ENCODE measurements around the gene SCG3.
"Not testable (repeated sequence)": the region's sequence is repeated elsewhere in the genome, so short reads cannot be mapped to it uniquely, and the experiment has no call there.

SCG3 gene

GRCh38 chr15:51649659-51650521 lies 31.4 kb upstream of the SCG3 start:
- no peaks in the 10 kb centered on the region for H3K9me3 ChIP-seq (ENCODE audit: low read length)
- H3K4me3 ChIP-seq (ENCODE audit: low read depth, low read length, poor library complexity, severe bottlenecking), result no peak overlapping the region
- no peaks in the 10 kb centered on the region for H3K9me2 ChIP-seq (ENCODE audit: low read depth, low read length)
- no peaks in the 10 kb centered on the region for H3K4me1 ChIP-seq (ENCODE audit: insufficient read depth, low read length, severe bottlenecking)
- no peaks in the 10 kb centered on the region for H3K79me2 ChIP-seq (ENCODE audit: insufficient read depth, low read length)
- no peak overlapping the region for H3K9ac ChIP-seq (ENCODE audit: low read length)
- H3K36me3 ChIP-seq (ENCODE audit: insufficient read depth, low read length), result no peaks in the 10 kb centered on the region
- H4K20me1 ChIP-seq (ENCODE audit: insufficient read depth, low read length), result no peaks in the 10 kb centered on the region
- H2AFZ ChIP-seq (ENCODE audit: low read length), result no peak overlapping the region
- H3K27me3 ChIP-seq (ENCODE audit: insufficient read depth, low read length), result no peaks in the 10 kb centered on the region
- no peaks in the 10 kb centered on the region for H3F3A ChIP-seq (ENCODE audit: insufficient read depth, low read length)
- H3K4me2 ChIP-seq (ENCODE audit: low read length), result no peak overlapping the region
- no peak overlapping the region for H3K27ac ChIP-seq (ENCODE audit: low read depth, low read length, poor library complexity, severe bottlenecking)
- TF ChIP-seq EZH2 (IDR thresholded peaks at IDR 0.05; ENCODE audit: borderline replicate concordance, low read length), result no peak
- TF ChIP-seq, protein P1, sequence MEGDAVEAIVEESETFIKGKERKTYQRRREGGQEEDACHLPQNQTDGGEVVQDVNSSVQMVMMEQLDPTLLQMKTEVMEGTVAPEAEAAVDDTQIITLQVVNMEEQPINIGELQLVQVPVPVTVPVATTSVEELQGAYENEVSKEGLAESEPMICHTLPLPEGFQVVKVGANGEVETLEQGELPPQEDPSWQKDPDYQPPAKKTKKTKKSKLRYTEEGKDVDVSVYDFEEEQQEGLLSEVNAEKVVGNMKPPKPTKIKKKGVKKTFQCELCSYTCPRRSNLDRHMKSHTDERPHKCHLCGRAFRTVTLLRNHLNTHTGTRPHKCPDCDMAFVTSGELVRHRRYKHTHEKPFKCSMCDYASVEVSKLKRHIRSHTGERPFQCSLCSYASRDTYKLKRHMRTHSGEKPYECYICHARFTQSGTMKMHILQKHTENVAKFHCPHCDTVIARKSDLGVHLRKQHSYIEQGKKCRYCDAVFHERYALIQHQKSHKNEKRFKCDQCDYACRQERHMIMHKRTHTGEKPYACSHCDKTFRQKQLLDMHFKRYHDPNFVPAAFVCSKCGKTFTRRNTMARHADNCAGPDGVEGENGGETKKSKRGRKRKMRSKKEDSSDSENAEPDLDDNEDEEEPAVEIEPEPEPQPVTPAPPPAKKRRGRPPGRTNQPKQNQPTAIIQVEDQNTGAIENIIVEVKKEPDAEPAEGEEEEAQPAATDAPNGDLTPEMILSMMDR (IDR thresholded peaks at IDR 0.05; ENCODE audit: low read length), result peak; percentile 89

DNA sequence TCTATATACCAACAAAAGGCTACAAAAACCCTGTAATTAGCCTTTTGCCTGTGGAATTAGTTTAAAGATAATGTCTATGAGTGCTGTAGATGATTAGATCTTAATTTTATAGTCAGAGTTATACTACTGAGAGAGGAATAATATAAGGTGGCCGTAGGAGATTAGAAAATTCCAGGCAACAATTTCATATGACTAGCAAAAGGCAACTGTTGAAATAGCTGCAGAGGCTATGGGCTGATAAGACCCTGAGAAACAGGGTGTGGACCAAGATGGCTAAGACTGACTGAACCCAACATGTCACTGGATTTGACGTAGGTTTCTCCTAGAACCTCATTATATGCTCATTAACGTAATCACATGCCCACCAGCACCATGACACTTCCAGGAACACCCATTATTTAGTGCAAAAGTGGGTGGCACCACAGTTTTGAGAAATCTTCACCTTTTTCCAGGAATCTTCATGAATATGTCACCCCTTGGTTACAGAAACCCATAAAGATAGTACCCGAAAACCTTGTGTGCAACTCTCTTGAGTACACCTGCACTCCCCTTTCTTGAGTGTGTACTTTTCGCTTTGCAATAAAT lies 29.1 kb upstream of the SCG3 start:
- H2AFZ ChIP-seq (ENCODE audit: low read length), result no peak overlapping the region

GRCh38 chr15:51655401-51656057 lies 25.8 kb upstream of the SCG3 start:
- not testable (repeated sequence) for H3K9ac ChIP-seq (ENCODE audit: low read length); H3K27ac ChIP-seq (ENCODE audit: low read depth, low read length, poor library complexity, severe bottlenecking); H3K4me1 ChIP-seq (ENCODE audit: insufficient read depth, low read length, severe bottlenecking); H3K9me2 ChIP-seq (ENCODE audit: low read depth, low read length); H3K36me3 ChIP-seq (ENCODE audit: insufficient read depth, low read length); H3F3A ChIP-seq (ENCODE audit: insufficient read depth, low read length); H2AFZ ChIP-seq (ENCODE audit: low read length); H3K27me3 ChIP-seq (ENCODE audit: insufficient read depth, low read length); H3K4me2 ChIP-seq (ENCODE audit: low read length); H3K9me3 ChIP-seq (ENCODE audit: low read length); H3K79me2 ChIP-seq (ENCODE audit: insufficient read depth, low read length); H3K4me3 ChIP-seq (ENCODE audit: low read depth, low read length, poor library complexity, severe bottlenecking); H4K20me1 ChIP-seq (ENCODE audit: insufficient read depth, low read length)

More for the DNA sequence above, 29.1 kb upstream of the SCG3 start:
- H3K9ac ChIP-seq (ENCODE audit: low read length), result no peak overlapping the region
- H3K79me2 ChIP-seq (ENCODE audit: insufficient read depth, low read length), result no peaks in the 10 kb centered on the region
- H3K4me3 ChIP-seq (ENCODE audit: low read depth, low read length, poor library complexity, severe bottlenecking), result no peak overlapping the region
- H4K20me1 ChIP-seq (ENCODE audit: insufficient read depth, low read length), result no peaks in the 10 kb centered on the region
- H3K9me2 ChIP-seq (ENCODE audit: low read depth, low read length), result no peaks in the 10 kb centered on the region
- H3K9me3 ChIP-seq (ENCODE audit: low read length), result no peaks in the 10 kb centered on the region
- no peaks in the 10 kb centered on the region for H3K27me3 ChIP-seq (ENCODE audit: insufficient read depth, low read length)
- no peak overlapping the region for H3K27ac ChIP-seq (ENCODE audit: low read depth, low read length, poor library complexity, severe bottlenecking)
- no peaks in the 10 kb centered on the region for H3F3A ChIP-seq (ENCODE audit: insufficient read depth, low read length)
- H3K4me2 ChIP-seq (ENCODE audit: low read length), result no peak overlapping the region
- H3K4me1 ChIP-seq (ENCODE audit: insufficient read depth, low read length, severe bottlenecking), result no peaks in the 10 kb centered on the region
- TF ChIP-seq EZH2 (IDR thresholded peaks at IDR 0.05; ENCODE audit: borderline replicate concordance, low read length), result no peak
- TF ChIP-seq, protein P1 (IDR thresholded peaks at IDR 0.05; ENCODE audit: low read length), result no peak
- no peaks in the 10 kb centered on the region for H3K36me3 ChIP-seq (ENCODE audit: insufficient read depth, low read length)
